Astrocyte (in vitro differentiated cells and primary cell): ENCODE measurements around the gene TRANK1. TPM values are rescaled to one million over a fixed set of nuclear protein-coding genes. Genes with fewer than 3 reads are reported as not detected.

Experiments
- DNase-seq: peaks from one replicate; pipeline ENCODE4 v3.0.0-alpha.2; 2010; ENCODE audit warnings: low read depth
- FAIRE-seq: peaks from 2 replicates; lab custom pipeline; 2011; peaks lifted over from hg19 to GRCh38; lab: Jason Lieb, UNC
- H2AFZ ChIP-seq: 2 replicates; pipeline ENCODE4 v1.6.0; 2012; ENCODE audit warnings: low read depth, low read length, inconsistent platforms
- H3K27ac ChIP-seq: 2 replicates; pipeline ENCODE4 v1.5.1; 2011; ENCODE audit warnings: low read depth, low read length, inconsistent platforms
- H3K27me3 ChIP-seq: 2 replicates; pipeline ENCODE4 v1.6.0; 2011; ENCODE audit warnings: low read length, inconsistent platforms; ENCODE audit not compliant: insufficient read depth
- H3K36me3 ChIP-seq: 2 replicates; pipeline ENCODE4 v1.5.1; 2011; ENCODE audit warnings: low read length, inconsistent platforms; ENCODE audit not compliant: insufficient read depth
- H3K4me1 ChIP-seq: 2 replicates; pipeline ENCODE4 v1.5.1; 2011; ENCODE audit warnings: low read length, inconsistent platforms; ENCODE audit not compliant: insufficient read depth
- H3K4me2 ChIP-seq: 2 replicates; pipeline ENCODE4 v1.6.0; 2012; ENCODE audit warnings: low read length, inconsistent platforms
- H3K4me3 ChIP-seq: 2 replicates; pipeline ENCODE4 v1.5.1; 2011; ENCODE audit warnings: low read depth, mild to moderate bottlenecking, low read length, inconsistent platforms; ENCODE audit not compliant: insufficient read depth
- H3K79me2 ChIP-seq: 2 replicates; pipeline ENCODE4 v1.6.0; 2012; ENCODE audit warnings: mild to moderate bottlenecking, low read length, inconsistent platforms; ENCODE audit not compliant: insufficient read depth
- H3K9ac ChIP-seq: 2 replicates; pipeline ENCODE4 v1.6.0; 2012; ENCODE audit warnings: mild to moderate bottlenecking, low read length, inconsistent platforms
- H3K9me3 ChIP-seq: 2 replicates; pipeline ENCODE4 v1.5.1; 2012; ENCODE audit warnings: low read depth, mild to moderate bottlenecking, low read length, inconsistent platforms; ENCODE audit not compliant: insufficient read depth
- H4K20me1 ChIP-seq: 2 replicates; pipeline ENCODE4 v1.6.0; 2012; ENCODE audit warnings: low read length, inconsistent platforms; ENCODE audit not compliant: insufficient read depth
- H3K27ac Mint-ChIP-seq: one replicate; pipeline ENCODE4 v1.8.0; 2021; ENCODE audit warnings: mild to moderate bottlenecking, mixed read lengths; ENCODE audit not compliant: unreplicated experiment
- H3K27me3 Mint-ChIP-seq: one replicate; pipeline ENCODE4 v1.8.0; 2021; ENCODE audit warnings: low read depth, mixed read lengths; ENCODE audit not compliant: unreplicated experiment
- H3K36me3 Mint-ChIP-seq: one replicate; pipeline ENCODE4 v1.8.0; 2021; ENCODE audit warnings: low read depth, mixed read lengths; ENCODE audit not compliant: unreplicated experiment
- H3K4me1 Mint-ChIP-seq: one replicate; pipeline ENCODE4 v1.8.0; 2021; ENCODE audit warnings: low read depth, mixed read lengths; ENCODE audit not compliant: unreplicated experiment
- H3K4me3 Mint-ChIP-seq: one replicate; pipeline ENCODE4 v1.8.0; 2021; ENCODE audit warnings: mild to moderate bottlenecking, moderate library complexity, mixed read lengths; ENCODE audit not compliant: unreplicated experiment
- H3K9me3 Mint-ChIP-seq: one replicate; pipeline ENCODE4 v1.8.0; 2021; ENCODE audit warnings: mild to moderate bottlenecking, mixed read lengths; ENCODE audit not compliant: unreplicated experiment
- CTCF ChIP-seq: IDR thresholded peaks from 2 replicates; pipeline ENCODE4 v1.5.1; 2011; ENCODE audit warnings: low read depth, mild to moderate bottlenecking, inconsistent platforms, low read length, moderate library complexity; ENCODE audit not compliant: insufficient read depth
- EZH2 ChIP-seq: IDR thresholded peaks from 2 replicates; pipeline ENCODE4 v1.6.1; 2012; ENCODE audit warnings: mild to moderate bottlenecking, low read length, inconsistent platforms; ENCODE audit not compliant: insufficient read depth
- total RNA-seq: library from RNA; stranded (reverse); gene quantifications from 2 replicates; pipeline ENCODE4 v1.2.1, GENCODE V29; 2021

The TRANK1 gene
- total RNA-seq, 1 donor from 2014 or later, result 5.6 TPM

GRCh38 chr3:36900474-36901443 is 44.1 kb downstream of the TRANK1 start:
- H3K4me3 Mint-ChIP-seq, result no peak overlapping the region
- no peak overlapping the region for H3K27ac Mint-ChIP-seq

GRCh38 chr3:36895496-36896409 is 49.1 kb downstream of the TRANK1 start:
- H3K79me2 ChIP-seq, result no peaks in the 10 kb centered on the region
- no peaks in the 10 kb centered on the region for H3K36me3 ChIP-seq
- H3K4me3 ChIP-seq, result no peak overlapping the region
- no peak overlapping the region for H2AFZ ChIP-seq
- DNase-seq, result no peak
- H4K20me1 ChIP-seq, result no peaks in the 10 kb centered on the region
- peaks cover 5% of the 10 kb centered on the region for H3K4me1 ChIP-seq
- no peak for FAIRE-seq
- no peak overlapping the region for H3K4me2 ChIP-seq
- no peaks in the 10 kb centered on the region for H3K27me3 Mint-ChIP-seq
- H3K27ac Mint-ChIP-seq, result no peak overlapping the region
- H3K9me3 ChIP-seq, result no peaks in the 10 kb centered on the region
- no peak overlapping the region for H3K27ac ChIP-seq
- no peak overlapping the region for H3K9ac ChIP-seq
- H3K36me3 Mint-ChIP-seq, result peaks cover 2% of the 10 kb centered on the region
- H3K4me1 Mint-ChIP-seq, result peaks cover 9% of the 10 kb centered on the region
- H3K4me3 Mint-ChIP-seq, result no peak overlapping the region
- H3K9me3 Mint-ChIP-seq, result peaks cover 2% of the 10 kb centered on the region
- TF ChIP-seq EZH2 (no peak), CTCF (no peak)
- no peaks in the 10 kb centered on the region for H3K27me3 ChIP-seq

More at GRCh38 chr3:36900474-36901443, 44.1 kb downstream of the TRANK1 start:
- H3K9me3 Mint-ChIP-seq, result peaks cover 2% of the 10 kb centered on the region
- Histone ChIP-seq H3K36me3 (no peaks in the 10 kb centered on the region), H3K4me2 (no peak overlapping the region), H3K4me3 (no peak overlapping the region), H3K79me2 (no peaks in the 10 kb centered on the region), H2AFZ (no peak overlapping the region), H3K27ac (no peak overlapping the region), H4K20me1 (no peaks in the 10 kb centered on the region), H3K9ac (no peak overlapping the region), H3K4me1 (no peaks in the 10 kb centered on the region), H3K9me3 (no peaks in the 10 kb centered on the region), H3K27me3 (no peaks in the 10 kb centered on the region)
- peaks cover 2% of the 10 kb centered on the region for H3K36me3 Mint-ChIP-seq
- FAIRE-seq (no peak), DNase-seq (no peak)
- TF ChIP-seq CTCF (no peak), EZH2 (no peak)
- H3K27me3 Mint-ChIP-seq, result peaks cover 2% of the 10 kb centered on the region
- peaks cover 2% of the 10 kb centered on the region for H3K4me1 Mint-ChIP-seq
